PC-3 (cell line): ENCODE measurements around the gene FAM168B. TPM values are rescaled to one million over a fixed set of nuclear protein-coding genes. Genes with fewer than 3 reads are reported as not detected.

ENCODE experiments used
- ATAC-seq: fragments of 200-7000 bp; cut with Tn5 transposase; 2 replicates; pipeline ENCODE4 v1.9.1; 2020; ENCODE audit warnings: mild to moderate bottlenecking, moderate library complexity
- BruUV-seq: library from RNA; stranded (reverse); fragments of 400-500 nt; replicated peaks from 2 replicates; lab custom pipeline; 2021; lab: Mats Ljungman, UMichigan
- CTCF ChIA-PET: fragments of 300-600 bp; sonication (Branson Sonifier 250); formaldehyde crosslinking; loops from one replicate; lab custom pipeline; 2022; ENCODE audit warnings: antibody characterized with exemption; lab: Charles Lee
- POLR2A ChIA-PET: fragments of 300-600 bp; sonication (Branson Sonifier 250); formaldehyde crosslinking; loops from one replicate; lab custom pipeline; 2022; ENCODE audit warnings: antibody characterized with exemption; ENCODE audit not compliant: unreplicated experiment; lab: Charles Lee
- DNase-seq: peaks from one replicate; pipeline ENCODE4 v3.0.0-alpha.2; 2015
- H2AFZ ChIP-seq: fragments of 300-600 bp; sonication (generic); 2 replicates; pipeline ENCODE4 v1.6.0; 2016; ENCODE audit warnings: antibody characterized with exemption, low read length
- H3F3A ChIP-seq: fragments of 300-600 bp; sonication (generic); one replicate; pipeline ENCODE4 v1.6.0; 2017; ENCODE audit warnings: antibody characterized with exemption, low read length, control low read depth, mild to moderate bottlenecking; ENCODE audit not compliant: unreplicated experiment
- H3K27ac ChIP-seq: fragments of 300-600 bp; sonication (generic); 2 replicates; pipeline ENCODE4 v1.5.1; 2016; ENCODE audit warnings: mild to moderate bottlenecking, low read length
- H3K27me3 ChIP-seq: fragments of 300-600 bp; sonication (generic); 2 replicates; pipeline ENCODE4 v1.6.1; 2016; ENCODE audit warnings: low read length, mixed read lengths
- H3K36me3 ChIP-seq: fragments of 300-600 bp; sonication (generic); 2 replicates; pipeline ENCODE4 v1.6.1; 2016; ENCODE audit warnings: low read depth, mixed run types, low read length, mixed read lengths
- H3K4me1 ChIP-seq: fragments of 300-600 bp; sonication (generic); 2 replicates; pipeline ENCODE4 v1.5.1; 2016; ENCODE audit warnings: low read length; ENCODE audit not compliant: insufficient read depth
- H3K4me2 ChIP-seq: fragments of 300-600 bp; sonication (generic); 2 replicates; pipeline ENCODE4 v1.6.0; 2016; ENCODE audit warnings: low read length
- H3K4me3 ChIP-seq: fragments of 300-600 bp; sonication (generic); 2 replicates; pipeline ENCODE4 v1.5.1; 2016; ENCODE audit warnings: mild to moderate bottlenecking, low read length, mixed read lengths
- H3K79me2 ChIP-seq: fragments of 300-600 bp; sonication (generic); 2 replicates; pipeline ENCODE4 v1.6.1; 2017; ENCODE audit warnings: low read length, mixed read lengths
- H3K9ac ChIP-seq: fragments of 300-600 bp; sonication (generic); 2 replicates; pipeline ENCODE4 v1.6.0; 2016; ENCODE audit warnings: mild to moderate bottlenecking, low read length
- H3K9me2 ChIP-seq: fragments of 300-600 bp; sonication (generic); replicated peaks from 2 replicates; pipeline ENCODE4 v1.6.1; 2016; ENCODE audit warnings: mixed run types, low read length, mixed read lengths
- H3K9me3 ChIP-seq: fragments of 300-600 bp; sonication (generic); 2 replicates; pipeline ENCODE4 v1.6.1; 2016; ENCODE audit warnings: low read length, mixed read lengths
- H4K20me1 ChIP-seq: fragments of 300-600 bp; sonication (generic); 2 replicates; pipeline ENCODE4 v1.6.1; 2016; ENCODE audit warnings: low read length, mixed read lengths
- EZH2 ChIP-seq: fragments of 300-600 bp; sonication (generic); IDR thresholded peaks from one replicate; pipeline ENCODE4 v1.6.1; 2017; ENCODE audit warnings: antibody characterized with exemption, mild to moderate bottlenecking, low read length; ENCODE audit not compliant: unreplicated experiment
- EZH2phosphoT487 ChIP-seq: fragments of 300-600 bp; sonication (generic); IDR thresholded peaks from 2 replicates; pipeline ENCODE4 v1.6.1; 2018; ENCODE audit warnings: mild to moderate bottlenecking, antibody characterized with exemption, low read length, borderline replicate concordance
- intact Hi-C: fragments of 100-400 bp; cut with micrococcal nuclease; formaldehyde crosslinking; loops from 2 replicates; pipeline ENCODE4 v1.9.0; 2023
- total RNA-seq: library from RNA; depleted of rRNA; stranded (reverse); fragments of >200 nt; gene quantifications from 2 replicates; pipeline ENCODE4 v1.2.3, GENCODE V29; 2014
- TF ChIP-seq, protein P1 (sequence below): fragments of 300-600 bp; sonication (generic); conservative IDR thresholded peaks from 2 replicates; pipeline ENCODE4 v1.5.1; 2017; ENCODE audit warnings: antibody characterized with exemption, low read depth, mild to moderate bottlenecking, low read length

Gene FAM168B
- total RNA-seq, 1 experiment from 2014 or later: 91.7 TPM

DNA sequence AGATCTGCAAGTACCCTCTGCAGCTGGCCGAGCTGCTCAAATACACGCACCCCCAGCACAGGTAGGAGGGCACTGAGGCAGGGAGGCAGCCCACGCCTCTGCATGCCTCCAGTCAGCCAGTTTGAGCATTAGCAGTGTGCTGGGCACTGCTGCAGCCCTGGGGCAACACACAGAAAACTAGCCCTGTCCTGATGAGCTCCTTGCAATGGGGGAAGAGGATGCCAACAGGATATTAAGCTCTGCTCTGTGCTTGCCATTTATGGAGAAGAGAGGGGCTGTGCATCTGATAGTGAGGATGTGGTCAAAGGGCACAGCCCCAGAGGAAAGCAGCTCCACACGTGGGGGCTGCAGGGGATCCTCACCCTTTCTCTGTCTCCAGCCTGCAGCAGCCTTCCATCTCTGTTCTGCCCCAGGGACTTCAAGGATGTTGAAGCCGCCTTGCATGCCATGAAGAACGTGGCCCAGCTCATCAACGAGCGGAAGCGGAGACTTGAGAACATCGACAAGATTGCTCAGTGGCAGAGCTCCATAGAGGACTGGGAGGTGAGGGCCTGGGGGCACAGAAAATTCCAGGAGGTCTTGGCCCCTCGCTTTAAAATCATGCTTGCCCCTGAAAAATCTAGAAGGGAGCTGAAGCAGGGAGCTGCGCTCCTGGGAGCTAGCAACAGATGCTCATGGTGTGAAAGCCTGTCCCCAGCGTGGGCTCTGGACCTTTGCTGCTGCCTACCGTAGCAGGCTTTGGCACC is 51.7 kb downstream of the FAM168B start:
- ATAC-seq (no peak), DNase-seq (no peak)
- H3K4me1 ChIP-seq: no peaks in the 10 kb centered on the region
- no TSS peak for BruUV-seq
- no peak overlapping the region for H3K9ac ChIP-seq
- ChIA-PET CTCF (no interaction called here), POLR2A (no interaction called here)
- no peaks in the 10 kb centered on the region for H4K20me1 ChIP-seq
- no peaks in the 10 kb centered on the region for H3K9me3 ChIP-seq
- H3K27me3 ChIP-seq: no peaks in the 10 kb centered on the region
- H2AFZ ChIP-seq: no peak overlapping the region
- TF ChIP-seq EZH2phosphoT487 (no peak), EZH2 (no peak)
- TF ChIP-seq, protein P1, sequence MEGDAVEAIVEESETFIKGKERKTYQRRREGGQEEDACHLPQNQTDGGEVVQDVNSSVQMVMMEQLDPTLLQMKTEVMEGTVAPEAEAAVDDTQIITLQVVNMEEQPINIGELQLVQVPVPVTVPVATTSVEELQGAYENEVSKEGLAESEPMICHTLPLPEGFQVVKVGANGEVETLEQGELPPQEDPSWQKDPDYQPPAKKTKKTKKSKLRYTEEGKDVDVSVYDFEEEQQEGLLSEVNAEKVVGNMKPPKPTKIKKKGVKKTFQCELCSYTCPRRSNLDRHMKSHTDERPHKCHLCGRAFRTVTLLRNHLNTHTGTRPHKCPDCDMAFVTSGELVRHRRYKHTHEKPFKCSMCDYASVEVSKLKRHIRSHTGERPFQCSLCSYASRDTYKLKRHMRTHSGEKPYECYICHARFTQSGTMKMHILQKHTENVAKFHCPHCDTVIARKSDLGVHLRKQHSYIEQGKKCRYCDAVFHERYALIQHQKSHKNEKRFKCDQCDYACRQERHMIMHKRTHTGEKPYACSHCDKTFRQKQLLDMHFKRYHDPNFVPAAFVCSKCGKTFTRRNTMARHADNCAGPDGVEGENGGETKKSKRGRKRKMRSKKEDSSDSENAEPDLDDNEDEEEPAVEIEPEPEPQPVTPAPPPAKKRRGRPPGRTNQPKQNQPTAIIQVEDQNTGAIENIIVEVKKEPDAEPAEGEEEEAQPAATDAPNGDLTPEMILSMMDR: no peak
- no peaks in the 10 kb centered on the region for H3K9me2 ChIP-seq
- H3F3A ChIP-seq: no peaks in the 10 kb centered on the region
- no peak overlapping the region for H3K4me3 ChIP-seq
- H3K27ac ChIP-seq: no peak overlapping the region
- H3K36me3 ChIP-seq: peaks cover 1% of the 10 kb centered on the region; the same call in 1 of the 2 replicates
- no peak overlapping the region for H3K4me2 ChIP-seq
- intact Hi-C loops: no loop called here
- H3K79me2 ChIP-seq: no peaks in the 10 kb centered on the region

DNA sequence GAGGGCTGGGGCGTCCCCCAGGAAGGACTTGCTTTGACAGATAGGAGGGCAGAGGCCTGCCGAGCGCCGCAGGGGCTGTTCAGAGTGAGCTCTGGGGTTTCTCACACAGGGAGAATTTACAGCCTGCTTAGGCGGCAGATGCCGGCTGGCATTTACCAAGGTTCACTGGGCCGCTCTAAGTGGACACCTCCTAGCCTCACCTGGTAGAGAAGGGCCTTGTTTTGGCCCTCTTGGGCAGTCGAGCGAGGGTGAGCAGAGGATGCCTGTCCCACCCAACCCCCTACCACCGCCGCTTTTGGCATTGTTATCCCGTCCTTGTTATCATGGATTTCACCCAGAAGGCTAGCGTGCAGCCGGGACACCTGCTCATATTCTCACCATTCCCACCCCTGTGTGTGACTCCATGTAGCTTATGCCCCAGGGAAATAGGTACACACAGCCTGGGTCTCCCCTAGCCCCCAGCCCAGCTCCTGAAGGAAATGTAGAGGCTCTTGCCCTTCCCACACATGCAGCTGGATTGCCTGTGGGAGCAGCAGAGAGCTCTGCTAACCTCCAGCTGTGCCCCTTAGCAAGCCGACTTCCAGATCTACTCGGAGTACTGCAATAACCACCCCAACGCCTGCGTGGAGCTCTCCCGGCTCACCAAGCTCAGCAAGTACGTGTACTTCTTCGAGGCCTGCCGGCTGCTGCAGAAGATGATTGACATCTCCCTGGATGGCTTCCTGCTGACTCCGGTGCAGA is 52.4 kb downstream of the FAM168B start:
- H2AFZ ChIP-seq: no peak overlapping the region
- H3K27ac ChIP-seq: no peak overlapping the region
- no peaks in the 10 kb centered on the region for H3F3A ChIP-seq
- H3K79me2 ChIP-seq: no peaks in the 10 kb centered on the region
- H3K4me3 ChIP-seq: no peak overlapping the region
- ChIA-PET CTCF (no interaction called here), POLR2A (no interaction called here)
- H3K9ac ChIP-seq: no peak overlapping the region
- H3K9me3 ChIP-seq: no peaks in the 10 kb centered on the region
- no peaks in the 10 kb centered on the region for H3K36me3 ChIP-seq
- no peak for ATAC-seq
- H4K20me1 ChIP-seq: no peaks in the 10 kb centered on the region
- H3K9me2 ChIP-seq: no peaks in the 10 kb centered on the region
- DNase-seq: no peak
- no peaks in the 10 kb centered on the region for H3K4me1 ChIP-seq
- TF ChIP-seq EZH2: no peak
- TF ChIP-seq EZH2phosphoT487: no peak
- TF ChIP-seq, protein P1: no peak
- no peaks in the 10 kb centered on the region for H3K27me3 ChIP-seq
- intact Hi-C loops: no loop called here
- H3K4me2 ChIP-seq: no peak overlapping the region
- BruUV-seq: no TSS peak
